Measurements from ENCODE around the gene PLCD3.

Gene PLCD3

GRCh38 chr17:45098869-45099616 is 33.3 kb downstream of the PLCD3 start:
- DNase-seq: peak; percentile 53

- DNase-seq: no peak
Measured at GRCh38 chr17:45098081-45098868, 34.0 kb downstream of the PLCD3 start.

GRCh38 chr17:45096926-45097325 is 35.4 kb downstream of the PLCD3 start:
- no peak for DNase-seq

GRCh38 chr17:45096141-45096540 is 36.2 kb downstream of the PLCD3 start:
- DNase-seq: no peak

GRCh38 chr17:45093444-45094110 is 38.7 kb downstream of the PLCD3 start:
- DNase-seq: no peak

- DNase-seq: no peak
Measured at GRCh38 chr17:45092911-45093430, 39.3 kb downstream of the PLCD3 start.

GRCh38 chr17:45091778-45092425 is 40.4 kb downstream of the PLCD3 start:
- no peak for DNase-seq

GRCh38 chr17:45090711-45091110 is 41.6 kb downstream of the PLCD3 start:
- no peak for DNase-seq

- DNase-seq: no peak
Measured at GRCh38 chr17:45088741-45089140, 43.6 kb downstream of the PLCD3 start.

- no peak for DNase-seq
Measured at GRCh38 chr17:45087978-45088377, 44.3 kb downstream of the PLCD3 start.

- no peak for DNase-seq
Measured at GRCh38 chr17:45087504-45087975, 44.8 kb downstream of the PLCD3 start.

- DNase-seq: no peak
Measured at GRCh38 chr17:45086865-45087503, 45.3 kb downstream of the PLCD3 start.

- DNase-seq: no peak
Measured at GRCh38 chr17:45086391-45086790, 45.9 kb downstream of the PLCD3 start.

GRCh38 chr17:45081047-45081703 is 51.1 kb downstream of the PLCD3 start:
- DNase-seq: no peak

- DNase-seq: no peak
Measured at GRCh38 chr17:45077643-45078042, 54.7 kb downstream of the PLCD3 start.

- DNase-seq: no peak
Measured at GRCh38 chr17:45073414-45074070, 58.8 kb downstream of the PLCD3 start.

GRCh38 chr17:45070809-45071208 is 61.5 kb downstream of the PLCD3 start:
- DNase-seq: no peak

GRCh38 chr17:45070001-45070400 is 62.3 kb downstream of the PLCD3 start:
- DNase-seq: no peak

- no peak for DNase-seq
Measured at GRCh38 chr17:45067637-45068036, 64.7 kb downstream of the PLCD3 start.

- DNase-seq: no peak
Measured at GRCh38 chr17:45063198-45063597, 69.1 kb downstream of the PLCD3 start.

- DNase-seq: no peak
Measured at GRCh38 chr17:45061606-45062205, 70.6 kb downstream of the PLCD3 start.

All from NCI-H774 (cell line).